SHP77 (cell line): ENCODE results near the gene FARP1.
"Not testable (repeated sequence)": the region's sequence is repeated elsewhere in the genome, so short reads cannot be mapped to it uniquely, and the experiment has no call there.

Experiments used
- DNase-seq, 2 experiments: peaks; one replicate each; lab custom pipeline; 2025; lab: John Stamatoyannopoulos, UW

The FARP1 gene

GRCh38 chr13:98228661-98229341 lies 85.9 kb downstream of the FARP1 start:
- DNase-seq: no peak

GRCh38 chr13:98230762-98231161 lies 87.9 kb downstream of the FARP1 start:
- not testable (repeated sequence) for DNase-seq

GRCh38 chr13:98232456-98232855 lies 89.6 kb downstream of the FARP1 start:
- DNase-seq: no peak

GRCh38 chr13:98233127-98233526 lies 90.2 kb downstream of the FARP1 start:
- DNase-seq: no peak

- DNase-seq: no peak
Observed at GRCh38 chr13:98234348-98234747, 91.5 kb downstream of the FARP1 start.

GRCh38 chr13:98236197-98236596 lies 93.3 kb downstream of the FARP1 start:
- no peak for DNase-seq

GRCh38 chr13:98237331-98237730 lies 94.4 kb downstream of the FARP1 start:
- DNase-seq: no peak

- DNase-seq: no peak
Observed at GRCh38 chr13:98239162-98240076, 96.5 kb downstream of the FARP1 start.

GRCh38 chr13:98240135-98240534 lies 97.2 kb downstream of the FARP1 start:
- no peak for DNase-seq

- no peak for DNase-seq
Observed at GRCh38 chr13:98240974-98241373, 98.1 kb downstream of the FARP1 start.

- no peak for DNase-seq
Observed at GRCh38 chr13:98241976-98242375, 99.1 kb downstream of the FARP1 start.

GRCh38 chr13:98242403-98242802 lies 99.5 kb downstream of the FARP1 start:
- DNase-seq: no peak

GRCh38 chr13:98243929-98244272 lies 101.0 kb downstream of the FARP1 start:
- DNase-seq: no peak

- DNase-seq: no peak
Observed at GRCh38 chr13:98246538-98247172, 103.8 kb downstream of the FARP1 start.

GRCh38 chr13:98251708-98252107 lies 108.8 kb downstream of the FARP1 start:
- no peak for DNase-seq

- no peak for DNase-seq
Observed at GRCh38 chr13:98252931-98253470, 110.1 kb downstream of the FARP1 start.

GRCh38 chr13:98253526-98253925 lies 110.6 kb downstream of the FARP1 start:
- DNase-seq: no peak

GRCh38 chr13:98254513-98254912 lies 111.6 kb downstream of the FARP1 start:
- no peak for DNase-seq

- no peak for DNase-seq
Observed at GRCh38 chr13:98258226-98258625, 115.3 kb downstream of the FARP1 start.

GRCh38 chr13:98260357-98261164 lies 117.7 kb downstream of the FARP1 start:
- DNase-seq: no peak

GRCh38 chr13:98261165-98261702 lies 118.3 kb downstream of the FARP1 start:
- DNase-seq: no peak
